Neuron (in vitro differentiated cells): Measurements from ENCODE around the gene OLA1.
"Not testable (repeated sequence)": the region's sequence is repeated elsewhere in the genome, so short reads cannot be mapped to it uniquely, and the experiment has no call there.

Experiments used
- H2AFZ ChIP-seq: one replicate; pipeline ENCODE4 v1.6.1; 2013; ENCODE audit warnings: low read depth, mild to moderate bottlenecking, inconsistent platforms, low read length, moderate library complexity
- H3K27me3 ChIP-seq: one replicate; pipeline ENCODE4 v1.6.1; 2013; ENCODE audit warnings: low read length; ENCODE audit not compliant: insufficient read depth
- H3K36me3 ChIP-seq: one replicate; pipeline ENCODE4 v1.6.1; 2013; ENCODE audit warnings: low read length; ENCODE audit not compliant: insufficient read depth
- H3K4me1 ChIP-seq: one replicate; pipeline ENCODE4 v1.6.1; 2013; ENCODE audit warnings: low read length; ENCODE audit not compliant: insufficient read depth
- H3K4me3 ChIP-seq: 2 replicates; pipeline ENCODE4 v1.5.1; 2013; ENCODE audit warnings: mild to moderate bottlenecking, low read length, moderate library complexity
- H3K9me3 ChIP-seq: one replicate; pipeline ENCODE4 v1.6.1; 2013; ENCODE audit warnings: low read length

Gene OLA1

DNA sequence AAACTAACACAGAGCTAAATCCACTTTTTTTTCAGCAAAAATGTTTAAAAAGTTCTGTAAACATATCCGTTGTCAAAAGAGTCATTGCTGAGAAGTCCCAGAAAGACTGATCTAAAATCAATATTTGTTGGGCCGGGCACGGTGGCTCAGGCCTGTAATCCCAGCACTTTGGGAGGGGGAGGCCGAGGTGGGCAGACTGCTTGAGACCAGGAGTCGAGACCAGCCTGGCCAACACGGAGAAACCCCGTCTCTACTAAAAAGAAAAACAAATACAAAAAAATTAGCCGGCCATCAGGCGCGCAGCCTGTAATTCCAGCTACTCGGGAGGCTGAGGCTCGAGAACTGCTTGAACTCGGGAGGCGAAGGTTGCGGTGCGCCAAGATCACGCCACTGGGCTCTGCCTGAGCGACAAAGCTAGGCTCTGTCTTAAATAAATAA, 1.4 kb downstream of the OLA1 start:
- H3K4me1 ChIP-seq: peaks cover 14% of the 10 kb centered on the region
- no peaks in the 10 kb centered on the region for H3K9me3 ChIP-seq
- no peaks in the 10 kb centered on the region for H3K27me3 ChIP-seq
- H3K36me3 ChIP-seq: peaks cover 36% of the 10 kb centered on the region
- peak overlapping the region; percentile 86 for H3K4me3 ChIP-seq
- H2AFZ ChIP-seq: no peak overlapping the region

DNA sequence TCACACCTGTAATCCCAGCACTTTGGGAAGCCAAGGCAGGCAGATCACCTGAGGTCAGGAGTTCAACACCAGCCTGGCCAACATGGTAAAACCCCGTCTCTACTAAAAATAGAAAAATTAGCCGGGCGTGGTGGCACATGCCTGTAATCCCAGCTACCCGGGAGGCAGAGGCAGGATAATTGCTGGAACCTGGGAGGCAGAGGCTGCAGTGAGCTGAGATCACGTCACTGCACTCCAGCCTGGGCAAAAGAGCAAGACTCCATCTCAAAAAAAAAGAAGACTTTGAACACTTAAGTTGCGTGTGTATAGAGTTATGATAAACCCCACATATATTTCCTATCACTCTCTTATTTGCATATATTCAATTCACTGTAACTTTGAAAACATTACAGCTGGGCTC, 2.7 kb downstream of the OLA1 start:
- H3K4me3 ChIP-seq, H3K9me3 ChIP-seq, H2AFZ ChIP-seq, H3K27me3 ChIP-seq: not testable (repeated sequence)
- Histone ChIP-seq H3K4me1 (peaks cover 14% of the 10 kb centered on the region), H3K36me3 (peaks cover 39% of the 10 kb centered on the region)

DNA sequence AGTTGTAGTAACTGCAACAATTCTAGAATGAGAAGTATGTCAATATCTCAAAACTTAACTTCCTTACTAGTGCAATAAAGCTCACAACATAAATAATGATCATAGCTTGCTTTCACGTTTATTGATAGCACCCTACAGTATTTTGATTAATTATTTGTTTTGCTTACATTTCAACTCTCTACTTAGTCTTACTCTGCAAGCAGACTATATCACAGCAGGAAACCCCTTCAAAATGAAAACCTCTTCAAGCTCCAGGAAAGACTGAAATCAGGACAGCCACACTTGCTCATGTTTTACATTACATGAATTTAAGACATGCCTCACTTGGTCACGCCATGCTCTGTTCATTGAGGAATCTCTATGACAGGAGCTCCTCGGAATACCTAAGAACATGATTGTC, 3.3 kb downstream of the OLA1 start:
- Histone ChIP-seq H3K36me3 (peaks cover 39% of the 10 kb centered on the region), H3K4me3 (no peak overlapping the region), H2AFZ (no peak overlapping the region), H3K27me3 (no peaks in the 10 kb centered on the region), H3K4me1 (peaks cover 14% of the 10 kb centered on the region), H3K9me3 (no peaks in the 10 kb centered on the region)

DNA sequence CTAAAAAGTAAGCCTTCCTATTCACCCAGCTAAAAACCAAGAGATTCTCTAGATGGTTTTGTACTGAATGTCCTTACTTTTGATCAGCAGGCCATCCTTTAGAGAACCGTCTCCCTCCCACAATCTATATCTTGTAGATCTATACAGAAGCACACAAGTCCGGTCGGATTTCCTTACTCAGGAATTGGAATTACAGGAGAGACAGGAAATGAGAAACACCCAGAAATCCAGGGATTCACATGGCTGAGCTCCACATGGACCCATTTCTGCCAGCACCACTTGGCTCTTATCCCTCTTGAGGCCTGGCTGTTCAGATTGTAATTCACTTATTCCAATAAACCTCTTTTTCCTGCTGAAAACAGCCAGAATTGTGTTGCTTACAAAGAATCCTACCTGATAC, 4.5 kb downstream of the OLA1 start:
- H3K27me3 ChIP-seq: no peaks in the 10 kb centered on the region
- H3K36me3 ChIP-seq: peaks cover 39% of the 10 kb centered on the region
- H3K4me3 ChIP-seq: no peak overlapping the region
- peaks cover 10% of the 10 kb centered on the region for H3K4me1 ChIP-seq
- no peak overlapping the region for H2AFZ ChIP-seq
- no peaks in the 10 kb centered on the region for H3K9me3 ChIP-seq

DNA sequence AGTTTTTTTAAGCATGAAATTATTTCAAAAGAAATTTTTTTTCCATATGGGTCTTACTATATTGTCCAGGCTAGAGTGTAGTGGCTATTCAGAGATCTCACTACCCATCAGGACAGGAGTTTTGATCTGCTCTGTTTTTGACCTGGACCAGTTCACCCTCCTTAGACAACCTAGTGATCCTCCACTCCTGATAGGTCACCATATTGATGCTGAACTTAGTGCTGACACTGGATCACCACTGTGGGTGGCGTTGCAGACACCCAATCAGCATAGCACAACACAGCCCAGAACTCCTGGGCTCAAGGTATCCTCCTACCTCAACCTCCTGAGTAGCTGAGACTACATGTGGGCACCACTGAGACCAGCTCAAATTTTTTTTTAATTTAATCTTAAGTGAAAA, 8.2 kb downstream of the OLA1 start:
- Histone ChIP-seq H3K4me1 (no peaks in the 10 kb centered on the region), H3K27me3 (no peaks in the 10 kb centered on the region), H3K36me3 (peaks cover 43% of the 10 kb centered on the region), H3K4me3 (no peak overlapping the region), H2AFZ (no peak overlapping the region), H3K9me3 (no peaks in the 10 kb centered on the region)

DNA sequence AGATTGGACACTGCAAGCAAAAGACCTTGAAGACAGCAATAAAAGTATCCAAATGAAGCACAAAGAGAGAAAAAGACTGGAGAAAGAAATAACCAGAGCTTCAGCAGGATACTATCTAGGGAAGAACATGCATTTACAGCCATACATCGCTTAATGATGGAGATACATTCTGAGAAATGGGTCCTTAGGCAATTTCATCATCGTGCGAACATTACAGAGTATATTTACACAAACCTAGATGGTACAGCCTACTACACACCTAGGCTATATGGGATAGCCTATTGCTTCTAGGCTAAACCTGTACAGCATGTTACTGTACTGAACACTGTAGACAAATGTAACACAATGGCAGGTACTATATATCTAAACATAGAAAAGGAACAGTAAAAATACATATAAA, 11.9 kb downstream of the OLA1 start:
- Histone ChIP-seq H3K4me3 (no peak overlapping the region), H3K27me3 (no peaks in the 10 kb centered on the region), H3K4me1 (no peaks in the 10 kb centered on the region), H3K36me3 (peaks cover 15% of the 10 kb centered on the region), H3K9me3 (no peaks in the 10 kb centered on the region), H2AFZ (no peak overlapping the region)

DNA sequence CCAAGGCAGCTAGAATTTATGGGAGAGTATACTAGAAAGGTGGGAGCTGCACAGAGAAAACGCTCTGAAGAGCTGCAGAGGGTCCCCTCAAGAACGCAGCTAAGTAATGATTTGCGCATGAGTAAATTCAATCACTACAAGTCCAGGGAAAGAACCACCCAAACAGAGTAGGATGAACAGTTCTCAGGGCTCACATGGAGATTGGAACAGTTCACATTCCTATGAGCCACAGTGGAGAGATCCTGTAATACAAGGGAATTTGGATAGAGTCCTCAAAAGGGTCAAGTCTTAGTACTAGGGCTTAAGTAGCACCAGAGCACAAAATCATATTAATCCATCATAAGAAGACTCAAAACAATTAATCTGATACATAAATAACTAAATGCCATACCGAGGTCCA, 12.7 kb downstream of the OLA1 start:
- Histone ChIP-seq H3K4me1 (no peaks in the 10 kb centered on the region), H3K4me3 (no peak overlapping the region), H3K9me3 (no peaks in the 10 kb centered on the region), H3K27me3 (no peaks in the 10 kb centered on the region), H2AFZ (no peak overlapping the region), H3K36me3 (peaks cover 15% of the 10 kb centered on the region)

DNA sequence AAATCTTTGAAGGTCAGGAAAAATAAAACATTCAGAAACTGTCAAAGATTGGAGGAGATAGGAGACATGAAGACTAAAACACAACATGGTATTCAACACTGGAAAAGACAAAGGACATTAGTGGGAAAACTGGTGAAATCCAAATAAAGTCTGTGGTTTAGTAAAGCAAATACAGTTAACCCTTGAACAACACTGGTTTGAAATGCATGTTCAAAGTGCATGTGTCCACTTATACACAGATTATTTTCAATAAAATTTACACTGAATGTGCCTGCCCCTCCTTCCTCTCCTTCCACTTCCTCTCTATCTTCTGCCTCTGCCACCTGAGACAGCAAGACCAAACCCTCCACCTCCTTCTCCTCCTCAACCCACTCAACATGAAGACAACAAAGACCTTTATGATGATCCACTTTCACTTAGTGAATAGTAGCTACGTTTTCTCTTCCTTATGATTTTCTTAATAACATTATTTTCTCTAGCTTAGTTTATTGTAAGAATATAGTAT, 14.5 kb downstream of the OLA1 start:
- H2AFZ ChIP-seq: no peak overlapping the region
- no peaks in the 10 kb centered on the region for H3K27me3 ChIP-seq
- peaks cover 22% of the 10 kb centered on the region for H3K36me3 ChIP-seq
- no peaks in the 10 kb centered on the region for H3K9me3 ChIP-seq
- H3K4me3 ChIP-seq: no peak overlapping the region
- H3K4me1 ChIP-seq: no peaks in the 10 kb centered on the region

DNA sequence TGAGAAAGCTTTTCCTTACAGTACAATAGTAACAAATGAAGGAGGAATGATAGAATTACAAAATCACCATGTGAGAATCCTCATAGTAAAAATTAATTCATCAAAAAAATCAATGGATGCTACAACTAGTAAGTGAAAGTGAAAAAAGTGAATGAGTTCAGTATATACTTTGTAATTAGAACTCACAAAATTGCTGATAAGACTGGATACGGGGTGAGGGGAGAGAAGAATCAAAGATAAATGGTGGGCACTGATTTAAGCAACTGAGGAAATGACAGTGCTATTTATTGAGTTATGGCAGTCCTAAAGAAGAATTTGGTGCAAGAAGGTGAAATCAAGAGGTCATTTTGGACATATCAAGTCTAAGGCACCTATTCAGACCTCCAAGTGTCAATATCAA, 20.6 kb downstream of the OLA1 start:
- Histone ChIP-seq H2AFZ (no peak overlapping the region), H3K27me3 (no peaks in the 10 kb centered on the region), H3K9me3 (no peaks in the 10 kb centered on the region), H3K36me3 (peaks cover 48% of the 10 kb centered on the region), H3K4me1 (no peaks in the 10 kb centered on the region), H3K4me3 (no peak overlapping the region)

DNA sequence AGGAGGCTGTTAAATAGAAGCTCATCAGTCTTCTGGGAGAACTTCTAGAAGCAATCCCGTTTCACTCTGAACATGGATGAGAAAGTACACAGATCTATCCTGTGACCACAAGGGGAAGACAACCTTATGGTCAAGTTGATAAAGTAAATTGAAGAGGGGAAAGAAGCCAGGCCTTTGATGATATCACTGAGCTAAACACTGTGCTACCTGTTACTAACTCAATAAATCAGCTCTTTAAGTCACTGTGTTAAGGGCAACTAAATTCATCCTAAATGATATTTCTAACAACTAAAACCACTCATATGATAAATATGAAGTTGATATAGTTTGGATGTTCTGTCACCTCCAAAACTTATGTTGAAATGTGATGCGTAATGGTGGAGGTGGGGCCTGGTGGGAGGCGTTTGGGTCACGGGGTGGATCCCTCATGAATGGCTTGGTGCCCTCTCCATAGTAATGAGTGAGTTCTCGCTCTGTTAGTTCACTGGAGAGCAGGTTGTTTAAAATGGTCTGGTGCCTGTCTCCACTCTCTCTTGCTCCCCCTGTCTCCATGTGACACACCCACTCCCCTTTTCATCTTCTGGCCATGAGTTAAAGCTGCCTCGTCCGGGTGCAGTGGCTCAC, 23.6 kb downstream of the OLA1 start:
- no peaks in the 10 kb centered on the region for H3K4me1 ChIP-seq
- H3K9me3 ChIP-seq: no peaks in the 10 kb centered on the region
- H3K36me3 ChIP-seq: peaks cover 70% of the 10 kb centered on the region
- no peak overlapping the region for H3K4me3 ChIP-seq
- no peaks in the 10 kb centered on the region for H3K27me3 ChIP-seq
- H2AFZ ChIP-seq: no peak overlapping the region

DNA sequence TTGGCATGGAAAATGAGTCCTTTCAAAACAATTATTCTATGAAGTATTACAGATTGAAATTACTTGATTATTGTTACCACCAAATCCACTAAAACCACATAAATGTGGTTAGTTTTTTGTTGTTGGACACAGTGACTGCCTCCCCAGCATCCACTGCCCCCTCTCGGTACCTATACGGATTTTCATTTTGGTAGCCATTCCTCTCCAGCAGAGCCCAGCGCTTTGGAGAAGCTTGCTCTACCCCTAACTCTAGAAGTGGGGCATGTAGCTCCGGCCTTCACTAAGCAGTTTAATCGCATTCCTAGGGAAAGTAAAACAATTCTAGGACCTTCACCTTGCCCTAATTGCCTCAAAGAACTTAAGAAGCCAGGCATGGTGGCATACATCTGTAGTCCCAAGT, 24.2 kb downstream of the OLA1 start:
- Histone ChIP-seq H3K36me3 (peaks cover 66% of the 10 kb centered on the region), H3K9me3 (no peaks in the 10 kb centered on the region), H2AFZ (no peak overlapping the region), H3K4me3 (no peak overlapping the region), H3K4me1 (no peaks in the 10 kb centered on the region), H3K27me3 (no peaks in the 10 kb centered on the region)

DNA sequence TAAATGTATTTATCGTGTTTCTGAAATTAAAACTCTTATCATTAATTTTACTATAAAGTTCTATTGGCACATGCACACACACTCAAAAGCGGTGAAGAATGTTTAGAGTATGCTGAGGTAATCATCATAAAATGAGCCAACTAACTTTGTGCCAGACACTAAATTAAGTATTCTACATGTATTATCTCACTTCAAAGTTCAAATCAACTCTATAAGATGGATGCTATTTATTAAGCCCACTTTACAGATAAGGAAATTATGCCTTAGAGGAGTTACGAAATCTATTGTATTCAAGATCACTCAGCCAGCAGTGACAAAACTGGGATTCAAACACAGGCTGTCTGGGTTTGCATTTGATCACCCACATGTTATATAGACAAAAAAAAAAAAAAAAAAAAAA, 24.9 kb downstream of the OLA1 start:
- Histone ChIP-seq H3K9me3 (no peaks in the 10 kb centered on the region), H3K4me1 (no peaks in the 10 kb centered on the region), H2AFZ (no peak overlapping the region), H3K36me3 (peaks cover 59% of the 10 kb centered on the region), H3K27me3 (no peaks in the 10 kb centered on the region), H3K4me3 (no peak overlapping the region)

DNA sequence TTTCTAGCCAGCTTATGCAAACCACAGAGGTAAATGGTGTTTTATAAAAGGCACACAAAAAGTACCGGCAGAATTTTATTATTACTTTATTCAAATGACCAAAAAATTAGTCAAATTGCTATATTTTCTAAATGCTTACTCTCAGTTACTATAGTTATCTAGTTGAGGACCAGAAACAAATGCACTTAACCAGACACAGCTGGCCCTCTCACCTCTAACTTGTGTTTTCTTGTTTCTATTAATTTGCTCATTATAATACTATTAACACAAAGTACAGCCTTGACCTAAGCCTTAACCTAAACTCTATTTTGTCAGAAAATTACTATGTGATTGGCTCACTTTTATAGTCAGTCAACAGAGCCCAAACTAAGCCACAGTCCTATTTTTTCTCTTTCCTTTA, 26.2 kb downstream of the OLA1 start:
- peaks cover 49% of the 10 kb centered on the region for H3K36me3 ChIP-seq

DNA sequence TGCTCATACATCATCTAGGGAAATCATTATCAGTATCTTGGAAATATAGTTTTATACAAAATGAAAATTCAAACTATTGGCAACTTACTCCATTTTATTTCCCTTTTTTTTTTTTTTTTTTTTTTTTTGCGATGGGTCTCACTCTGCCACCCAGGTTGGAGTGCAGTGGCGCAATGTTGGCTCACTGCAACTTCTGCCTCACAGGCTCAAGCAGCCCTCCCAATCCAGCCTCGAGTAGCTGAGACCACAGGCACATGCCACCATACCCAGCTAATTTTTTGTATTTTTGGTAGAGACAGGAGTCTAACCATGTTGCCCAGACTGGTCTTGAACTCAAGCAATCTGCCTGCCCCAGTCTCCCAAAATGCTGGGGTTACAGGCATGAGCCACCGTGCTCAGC, 29.0 kb downstream of the OLA1 start:
- Histone ChIP-seq H3K27me3 (no peaks in the 10 kb centered on the region), H2AFZ (no peak overlapping the region), H3K9me3 (no peaks in the 10 kb centered on the region), H3K36me3 (peaks cover 31% of the 10 kb centered on the region), H3K4me1 (no peaks in the 10 kb centered on the region), H3K4me3 (no peak overlapping the region)

More for the DNA sequence above, 26.2 kb downstream of the OLA1 start:
- no peak overlapping the region for H2AFZ ChIP-seq
- H3K4me3 ChIP-seq: no peak overlapping the region
- no peaks in the 10 kb centered on the region for H3K27me3 ChIP-seq
- no peaks in the 10 kb centered on the region for H3K9me3 ChIP-seq
- no peaks in the 10 kb centered on the region for H3K4me1 ChIP-seq
